ENCODE results near the gene PIGU. TPM values are rescaled to one million over a fixed set of nuclear protein-coding genes. Genes with fewer than 3 reads are reported as not detected.
"Not testable (repeated sequence)": the region's sequence is repeated elsewhere in the genome, so short reads cannot be mapped to it uniquely, and the experiment has no call there.

PIGU gene
- total RNA-seq, 1 donor from 2014 or later: 46.2 TPM

DNA sequence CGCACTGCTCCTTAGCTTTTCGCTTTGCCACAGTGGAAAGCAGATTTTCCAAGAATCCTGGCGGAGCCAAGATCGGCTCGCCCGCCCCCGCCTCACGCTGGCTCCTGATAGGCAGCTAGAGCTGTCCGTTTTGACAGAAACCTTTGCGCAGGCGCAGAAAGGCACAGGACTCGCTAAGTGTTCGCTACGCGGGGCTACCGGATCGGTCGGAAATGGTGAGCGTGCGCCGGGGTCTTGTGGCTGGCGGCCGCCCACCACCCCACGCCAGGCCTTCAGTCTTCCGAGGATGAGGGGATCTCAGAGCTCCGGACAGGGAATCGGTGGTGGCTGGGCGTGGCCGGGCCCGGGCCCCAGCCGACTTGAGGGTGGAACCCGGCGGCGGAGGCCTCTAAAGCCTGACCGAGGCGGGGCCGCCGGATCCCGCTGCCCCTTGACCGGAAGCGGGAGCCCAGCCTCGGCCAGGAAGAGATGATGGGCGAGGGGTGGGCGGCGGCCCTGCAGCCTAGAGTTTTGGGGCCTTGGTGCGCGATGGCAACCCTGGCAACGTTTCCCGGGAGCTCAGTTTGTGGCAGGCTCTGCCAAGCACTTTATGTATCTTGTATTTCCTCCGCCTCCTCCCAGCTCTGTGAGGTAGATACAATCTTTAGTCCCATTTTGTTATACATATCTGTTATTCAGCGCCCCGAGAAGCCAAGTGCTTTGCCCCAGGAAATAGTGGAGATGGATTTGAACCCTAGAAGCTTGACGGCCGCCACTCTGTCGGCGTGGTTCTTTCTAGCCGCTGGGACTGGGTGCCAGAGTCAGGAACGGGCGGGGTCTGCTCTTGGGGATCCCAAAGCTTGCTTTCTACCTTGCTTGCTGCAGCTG is 160.4 kb downstream of the PIGU start, which contains the start of gene DYNLRB1:
DYNLRB1 (plus strand) TSS at position 176 of the 867 bp plus-strand sequence; CDS start at position 213, 37 bp downstream.
- Mint-ChIP-seq H3K9me3 (no peaks in the 10 kb centered on the region), H3K4me1 (ENCODE audit: unreplicated experiment) (peaks cover 40% of the 10 kb centered on the region), H3K27ac (peak within 1 kb of the TSS; percentile 100), H3K27me3 (no peaks in the 10 kb centered on the region), H3K36me3 (peaks cover 18% of the 10 kb centered on the region), H3K4me3 (peak within 1 kb of the TSS; percentile 99)
- TF ChIP-seq, protein P1, sequence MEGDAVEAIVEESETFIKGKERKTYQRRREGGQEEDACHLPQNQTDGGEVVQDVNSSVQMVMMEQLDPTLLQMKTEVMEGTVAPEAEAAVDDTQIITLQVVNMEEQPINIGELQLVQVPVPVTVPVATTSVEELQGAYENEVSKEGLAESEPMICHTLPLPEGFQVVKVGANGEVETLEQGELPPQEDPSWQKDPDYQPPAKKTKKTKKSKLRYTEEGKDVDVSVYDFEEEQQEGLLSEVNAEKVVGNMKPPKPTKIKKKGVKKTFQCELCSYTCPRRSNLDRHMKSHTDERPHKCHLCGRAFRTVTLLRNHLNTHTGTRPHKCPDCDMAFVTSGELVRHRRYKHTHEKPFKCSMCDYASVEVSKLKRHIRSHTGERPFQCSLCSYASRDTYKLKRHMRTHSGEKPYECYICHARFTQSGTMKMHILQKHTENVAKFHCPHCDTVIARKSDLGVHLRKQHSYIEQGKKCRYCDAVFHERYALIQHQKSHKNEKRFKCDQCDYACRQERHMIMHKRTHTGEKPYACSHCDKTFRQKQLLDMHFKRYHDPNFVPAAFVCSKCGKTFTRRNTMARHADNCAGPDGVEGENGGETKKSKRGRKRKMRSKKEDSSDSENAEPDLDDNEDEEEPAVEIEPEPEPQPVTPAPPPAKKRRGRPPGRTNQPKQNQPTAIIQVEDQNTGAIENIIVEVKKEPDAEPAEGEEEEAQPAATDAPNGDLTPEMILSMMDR (conservative IDR thresholded peaks at IDR 0.05): no peak
- peak; percentile 100 for DNase-seq (ENCODE audit: extremely low spot score, unreplicated experiment)

- H3K27me3 Mint-ChIP-seq: no peaks in the 10 kb centered on the region
- H3K4me3 Mint-ChIP-seq: peak overlapping the region; percentile 99
- H3K36me3 Mint-ChIP-seq: peaks cover 18% of the 10 kb centered on the region
- DNase-seq (ENCODE audit: extremely low spot score, unreplicated experiment): peak; percentile 87
- TF ChIP-seq, protein P1 (conservative IDR thresholded peaks at IDR 0.05): no peak
- H3K9me3 Mint-ChIP-seq: no peaks in the 10 kb centered on the region
- H3K4me1 Mint-ChIP-seq (ENCODE audit: unreplicated experiment): peaks cover 40% of the 10 kb centered on the region
- peak overlapping the region; percentile 100 for H3K27ac Mint-ChIP-seq
Observed at GRCh38 chr20:34515484-34516246, 161.2 kb downstream of the PIGU start.

DNA sequence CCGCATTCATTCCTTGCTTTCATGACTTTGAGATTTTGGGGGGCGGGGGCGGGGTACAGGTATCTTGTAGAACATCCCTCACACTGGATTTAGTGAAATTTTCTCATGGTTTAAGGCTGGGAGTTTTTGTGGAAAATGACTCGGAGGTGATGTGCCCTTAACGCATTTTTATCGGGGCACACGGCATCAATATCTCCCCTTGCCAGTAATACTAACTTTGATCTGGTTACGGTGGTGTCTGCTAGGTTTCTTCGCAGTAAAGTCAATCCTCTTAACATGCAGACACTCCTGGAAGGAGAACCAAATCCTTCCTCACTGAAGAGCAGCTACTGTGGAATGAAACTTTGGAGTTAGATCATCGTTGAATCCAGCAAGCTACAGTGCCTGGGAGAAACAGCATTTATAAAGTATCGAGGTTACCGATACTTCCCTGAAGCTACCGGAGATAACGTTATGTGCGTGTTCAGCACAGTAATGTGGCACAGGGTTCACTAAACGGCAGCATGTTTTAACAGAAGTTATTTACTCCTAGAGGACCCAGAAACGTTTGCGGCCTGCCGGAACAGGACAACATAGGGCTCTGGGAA is 161.9 kb downstream of the PIGU start:
- Mint-ChIP-seq H3K4me1 (ENCODE audit: unreplicated experiment) (peaks cover 40% of the 10 kb centered on the region), H3K27ac (peak overlapping the region; percentile 100), H3K27me3 (no peaks in the 10 kb centered on the region), H3K36me3 (peaks cover 15% of the 10 kb centered on the region), H3K9me3 (no peaks in the 10 kb centered on the region), H3K4me3 (peak overlapping the region; percentile 99)
- no peak for DNase-seq (ENCODE audit: extremely low spot score, unreplicated experiment)
- TF ChIP-seq, protein P1 (conservative IDR thresholded peaks at IDR 0.05): no peak

DNA sequence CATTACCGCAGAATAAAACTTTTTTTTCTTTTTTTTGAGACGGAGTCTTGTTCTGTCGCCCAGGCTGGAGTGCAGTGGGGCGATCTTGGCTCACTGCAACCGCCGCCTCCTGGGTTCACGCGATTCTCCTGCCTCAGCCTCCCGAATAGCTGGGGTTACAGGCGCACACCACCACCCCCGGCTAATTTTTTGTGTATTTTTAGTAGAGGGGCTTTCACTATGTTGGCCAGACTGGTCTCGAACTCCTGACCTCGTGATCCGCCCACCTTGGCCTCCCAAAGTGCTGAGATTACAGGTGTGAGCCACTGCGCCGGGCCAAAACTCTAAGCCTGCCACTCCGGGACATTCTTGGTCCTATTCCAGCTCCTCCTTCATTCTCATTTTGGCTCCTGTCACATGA is 162.9 kb downstream of the PIGU start:
- H3K4me1 Mint-ChIP-seq (ENCODE audit: unreplicated experiment): peaks cover 40% of the 10 kb centered on the region
- peak; percentile 50 for DNase-seq (ENCODE audit: extremely low spot score, unreplicated experiment)
- peak overlapping the region; percentile 100 for H3K27ac Mint-ChIP-seq
- not testable (repeated sequence) for H3K9me3 Mint-ChIP-seq, H3K27me3 Mint-ChIP-seq, H3K4me3 Mint-ChIP-seq
- peaks cover 11% of the 10 kb centered on the region for H3K36me3 Mint-ChIP-seq

- H3K36me3 Mint-ChIP-seq: peaks cover 11% of the 10 kb centered on the region
- peak overlapping the region; percentile 89 for H3K27ac Mint-ChIP-seq
Observed at GRCh38 chr20:34512955-34513419, 163.9 kb downstream of the PIGU start.

More at GRCh38 chr20:34512955-34513419, 163.9 kb downstream of the PIGU start:
- no peaks in the 10 kb centered on the region for H3K9me3 Mint-ChIP-seq
- H3K4me3 Mint-ChIP-seq: peak overlapping the region; percentile 80
- TF ChIP-seq, protein P1 (conservative IDR thresholded peaks at IDR 0.05): no peak
- H3K4me1 Mint-ChIP-seq (ENCODE audit: unreplicated experiment): peaks cover 33% of the 10 kb centered on the region
- H3K27me3 Mint-ChIP-seq: no peaks in the 10 kb centered on the region
- DNase-seq (ENCODE audit: extremely low spot score, unreplicated experiment): no peak
